Measurements from ENCODE around the gene ANGEL1.

ANGEL1 gene

DNA sequence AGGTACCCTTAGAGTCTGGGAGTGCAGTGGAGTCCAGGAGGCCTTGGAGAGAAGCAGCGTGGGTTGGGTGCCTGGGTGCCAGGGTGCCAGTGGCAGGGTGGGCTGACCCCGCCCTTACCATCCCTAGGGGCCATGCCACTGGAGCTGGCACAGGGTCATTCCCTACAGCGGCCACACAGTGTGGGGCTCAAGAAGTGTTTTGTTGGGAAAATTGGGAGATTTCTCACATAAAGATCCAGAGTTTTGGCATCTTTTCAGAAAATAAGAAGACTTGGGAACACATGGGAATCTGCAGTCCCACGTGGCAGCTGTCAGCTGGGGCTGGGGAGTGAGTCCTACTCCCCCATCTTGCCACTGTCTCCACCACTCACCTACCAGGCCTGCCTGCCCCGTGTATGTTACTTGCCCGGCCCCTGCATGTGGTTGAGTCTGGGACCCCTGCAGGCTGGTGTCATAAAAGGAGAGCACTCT, 47.2 kb downstream of the ANGEL1 start:
- DNase-seq (ENCODE audit: low spot score): no peak

- no peak for DNase-seq (ENCODE audit: low spot score)
Observed at GRCh38 chr14:76763096-76764041, 49.3 kb downstream of the ANGEL1 start.

DNA sequence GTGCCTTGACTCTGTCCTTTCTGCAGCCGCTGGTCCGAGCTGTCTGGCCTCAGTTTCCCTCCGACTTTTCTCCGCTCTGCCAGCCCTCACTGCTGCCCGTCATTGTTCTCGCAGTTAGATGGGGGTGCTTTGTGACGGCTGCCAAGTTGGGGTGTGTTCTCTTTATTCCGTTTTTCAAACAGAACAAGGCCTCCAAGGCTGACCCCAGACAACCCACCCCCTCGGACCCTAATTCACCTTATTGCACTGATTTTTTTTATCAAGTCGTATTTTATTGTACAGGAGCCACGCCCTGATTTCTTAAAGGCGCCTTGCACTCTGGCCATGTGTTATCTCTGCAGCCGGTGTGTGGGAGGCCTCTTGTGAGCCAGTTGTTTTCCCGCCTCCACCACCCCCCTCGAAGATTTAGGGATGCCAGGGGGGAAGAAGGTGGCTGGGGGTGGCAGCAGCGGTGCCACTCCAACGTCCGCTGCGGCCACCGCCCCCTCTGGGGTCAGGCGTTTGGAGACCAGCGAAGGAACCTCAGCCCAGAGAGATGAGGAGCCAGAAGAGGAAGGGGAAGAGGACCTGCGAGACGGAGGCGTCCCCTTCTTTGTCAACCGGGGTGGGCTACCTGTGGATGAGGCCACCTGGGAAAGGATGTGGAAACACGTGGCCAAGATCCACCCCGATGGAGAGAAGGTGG, 50.1 kb downstream of the ANGEL1 start:
- no peak for DNase-seq (ENCODE audit: low spot score)

GRCh38 chr14:76761960-76762410, 50.7 kb downstream of the ANGEL1 start:
- DNase-seq (ENCODE audit: low spot score): no peak

DNA sequence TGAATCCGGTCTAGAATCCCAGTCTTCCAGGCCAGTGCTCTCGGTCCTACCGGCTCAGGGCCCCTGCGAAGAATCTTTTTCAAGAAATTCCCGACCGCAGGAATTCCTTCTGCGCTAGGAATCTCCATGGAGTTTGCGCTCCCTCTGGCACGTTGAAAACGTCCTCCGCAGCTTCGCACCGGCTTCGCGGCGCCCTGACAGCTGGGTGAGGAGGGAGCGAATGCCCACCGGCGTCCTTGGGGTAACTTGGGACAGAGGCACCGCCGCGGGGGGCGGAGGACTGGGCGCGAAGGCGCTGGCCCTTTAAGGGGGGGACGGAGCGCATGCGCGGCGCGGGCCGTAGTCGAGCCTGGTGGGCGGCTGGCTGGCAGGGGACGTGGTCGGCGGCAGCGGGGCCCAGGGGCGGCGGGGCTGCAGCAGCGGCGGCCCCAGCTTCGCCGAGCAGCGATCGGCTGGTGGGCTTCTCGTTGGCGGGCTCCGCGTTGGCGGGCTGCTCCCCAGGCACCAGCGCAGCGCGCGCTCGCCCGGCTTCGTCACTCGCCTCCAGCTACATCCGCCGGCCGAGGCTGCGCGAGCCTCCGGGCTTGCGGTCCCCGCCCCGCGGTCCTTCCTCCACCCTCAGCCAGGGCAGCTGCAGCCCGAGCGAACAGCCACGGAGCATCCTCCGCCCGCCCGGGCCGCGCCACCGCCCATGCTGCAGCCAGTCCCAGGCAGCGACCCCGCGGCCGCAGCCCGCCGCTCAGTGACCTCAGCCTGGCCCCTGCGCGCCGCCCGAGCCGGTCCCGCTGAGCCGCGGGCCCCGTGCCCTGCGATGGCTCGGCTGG, 51.3 kb downstream of the ANGEL1 start, which contains the start of gene VASH1:
VASH1 (plus strand) TSS at position 333 of the 824 bp plus-strand sequence. CDS start 1,354 bp downstream, outside the sequence.
- peak; percentile 96 for DNase-seq (ENCODE audit: low spot score)

DNA sequence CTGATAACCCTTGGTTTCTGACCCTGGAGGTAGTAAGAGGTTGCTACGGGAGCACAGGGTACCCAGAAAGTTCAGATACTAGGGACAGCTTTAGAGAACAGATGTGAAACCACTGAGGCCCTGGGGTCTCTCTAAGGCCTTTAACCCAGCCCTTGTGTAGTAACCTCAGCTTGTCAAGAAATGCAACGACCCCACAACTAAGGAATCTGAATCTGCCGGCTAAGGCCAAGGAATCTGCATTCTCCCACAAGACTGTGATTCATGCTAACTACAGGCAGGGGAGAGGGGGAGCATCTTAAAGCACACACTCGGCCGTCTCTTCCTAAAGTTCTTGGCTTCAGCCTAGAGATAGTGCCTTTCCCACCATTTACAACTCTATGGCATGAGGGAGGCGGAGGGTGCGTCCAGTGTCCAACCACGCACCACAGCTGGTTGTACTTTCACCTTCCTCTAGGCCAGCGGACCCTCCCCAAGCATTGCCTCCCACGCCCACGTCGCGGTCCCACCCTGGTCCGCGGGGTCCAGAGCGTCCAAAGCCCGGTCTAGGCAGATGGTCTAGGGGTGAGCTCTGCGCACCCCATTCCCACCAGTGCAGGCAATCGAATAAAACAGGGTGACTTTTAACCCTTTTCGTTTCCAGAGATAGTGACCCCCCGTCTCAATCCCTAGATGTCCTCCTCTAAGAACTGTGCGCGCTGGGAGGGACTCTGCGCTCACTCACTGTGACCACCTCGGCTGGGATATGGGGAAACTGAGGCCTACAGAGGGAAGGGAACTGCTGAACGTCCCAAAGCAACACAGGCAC, 52.1 kb downstream of the ANGEL1 start:
- no peak for DNase-seq (ENCODE audit: low spot score)

DNA sequence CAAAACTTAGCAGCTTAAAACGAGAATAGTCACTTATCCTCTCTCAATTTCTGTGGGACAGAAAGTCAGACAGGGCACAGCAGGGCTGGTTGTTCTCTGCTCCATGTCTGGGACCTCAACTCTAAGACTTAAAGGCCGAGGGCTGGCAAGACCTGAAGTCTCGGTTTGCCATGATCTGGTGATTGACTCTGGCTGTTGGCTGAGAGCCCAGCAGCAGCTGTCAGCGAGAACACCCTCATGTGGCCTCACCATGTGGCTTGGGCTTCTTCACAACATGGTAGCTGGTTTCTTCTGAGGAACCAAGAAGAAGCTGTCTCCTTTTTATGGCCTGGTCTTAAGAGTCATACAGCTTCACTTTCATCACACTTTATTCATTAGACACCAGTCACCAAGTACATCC, 53.1 kb downstream of the ANGEL1 start:
- no peak for DNase-seq (ENCODE audit: low spot score)

- DNase-seq (ENCODE audit: low spot score): no peak
Observed at GRCh38 chr14:76756371-76756750, 56.3 kb downstream of the ANGEL1 start.

- no peak for DNase-seq (ENCODE audit: low spot score)
Observed at GRCh38 chr14:76755610-76756370, 56.9 kb downstream of the ANGEL1 start.

GRCh38 chr14:76754586-76754985, 58.1 kb downstream of the ANGEL1 start:
- DNase-seq (ENCODE audit: low spot score): no peak

GRCh38 chr14:76753541-76754198, 59.0 kb downstream of the ANGEL1 start:
- no peak for DNase-seq (ENCODE audit: low spot score)

GRCh38 chr14:76752744-76753143, 59.9 kb downstream of the ANGEL1 start:
- DNase-seq (ENCODE audit: low spot score): no peak

DNA sequence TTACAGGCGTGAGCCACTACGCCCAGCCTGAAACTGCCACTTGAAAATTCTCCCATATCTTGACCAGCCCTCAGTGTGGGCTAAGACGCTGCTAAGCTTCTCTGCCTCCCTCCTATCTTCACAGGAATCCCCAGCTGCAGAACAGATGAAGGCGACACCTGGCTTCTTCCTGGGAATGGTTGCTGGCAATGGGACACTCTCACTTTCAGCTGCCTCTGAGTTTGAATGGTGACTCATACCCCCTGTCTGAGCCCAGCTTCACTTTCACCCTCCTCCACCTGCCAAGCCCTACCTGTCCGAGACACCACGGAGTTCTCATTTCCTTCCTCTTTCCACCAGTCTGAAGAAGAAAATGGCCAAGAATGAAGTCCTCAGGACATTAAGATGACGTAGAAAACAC, 69.7 kb downstream of the ANGEL1 start:
- no peak for DNase-seq (ENCODE audit: low spot score)

GRCh38 chr14:76742185-76742584, 70.5 kb downstream of the ANGEL1 start:
- no peak for DNase-seq (ENCODE audit: low spot score)

DNA sequence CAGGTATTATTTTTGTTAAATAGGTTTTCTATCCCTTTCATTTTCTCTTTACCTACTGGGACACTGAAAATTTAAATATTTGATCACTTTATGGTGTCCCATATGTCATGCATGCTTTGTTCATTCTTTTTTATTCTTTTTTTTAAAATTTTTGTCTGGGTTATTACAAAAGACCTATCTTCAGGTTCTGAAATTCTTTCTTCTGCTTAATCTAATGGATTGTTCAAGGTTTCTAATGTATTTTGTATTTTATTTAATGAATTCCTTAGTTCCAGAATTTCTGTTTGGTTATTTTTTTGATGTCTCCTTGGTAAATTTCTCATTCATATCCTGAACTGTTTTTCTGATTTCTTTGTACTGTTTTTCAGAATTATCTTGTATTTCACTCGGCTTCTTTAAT, 71.6 kb downstream of the ANGEL1 start:
- DNase-seq (ENCODE audit: low spot score): no peak
